Esophagus (tissue), 2 donors: ENCODE measurements around the gene FLAD1. TPM values are rescaled to one million over a fixed set of nuclear protein-coding genes. Genes with fewer than 3 reads are reported as not detected.
A peak's percentile ranks its signal among the peaks of the same experiment; 100 is the strongest.

ENCODE experiments used
- H3K27ac ChIP-seq, 2 donors: one replicate each; pipeline ENCODE4 v1.5.1; 2013; ENCODE audit warnings: low read depth in 2 of 2, mild to moderate bottlenecking in 2 of 2, inconsistent platforms in 1 of 2, low read length in 1 of 2, moderate library complexity in 1 of 2
- H3K27me3 ChIP-seq, 2 donors: one replicate each; pipeline ENCODE4 v1.6.1; 2013; ENCODE audit warnings: low read length in 2 of 2, control low read depth in 1 of 2, mild to moderate bottlenecking in 1 of 2; ENCODE audit not compliant: insufficient read depth in 2 of 2, control insufficient read depth in 1 of 2
- H3K36me3 ChIP-seq, 2 donors: one replicate each; pipeline ENCODE4 v1.6.1; 2013; ENCODE audit warnings: low read length in 1 of 2; ENCODE audit not compliant: control insufficient read depth in 2 of 2, insufficient read depth in 2 of 2
- H3K4me1 ChIP-seq, 2 donors: one replicate each; pipeline ENCODE4 v1.6.1; 2013; ENCODE audit warnings: low read length in 1 of 2; ENCODE audit not compliant: control insufficient read depth in 2 of 2, insufficient read depth in 2 of 2
- H3K4me3 ChIP-seq, 2 donors: one replicate each; pipeline ENCODE4 v1.5.1; 2013; ENCODE audit warnings: low read length in 2 of 2, mild to moderate bottlenecking in 2 of 2, low read depth in 1 of 2, moderate library complexity in 1 of 2
- H3K9me3 ChIP-seq, 2 donors: one replicate each; pipeline ENCODE4 v1.6.1; 2013; ENCODE audit warnings: mild to moderate bottlenecking in 2 of 2, low read depth in 1 of 2, low read length in 1 of 2, moderate library complexity in 1 of 2; ENCODE audit not compliant: control insufficient read depth in 2 of 2, insufficient read depth in 1 of 2
- WGBS, 2 donors: extraction: QIAGEN DNeasy Blood & Tissue Kit; methylation state at CpG; one replicate each; pipeline ENCODE4 v1.1.7; 2013; 5-methylcytosine and 5-hydroxymethylcytosine counted together
- polyA plus RNA-seq, 2 donors: library from polyadenylated mRNA; stranded (reverse); fragments of 200-250 nt; gene quantifications; one replicate each; pipeline ENCODE4 v1.2.3, GENCODE V29; 2013
- donor health status: healthy with polysubstance abuse.
- donor health status: Bipolar disorder and iron deficiency.

Gene FLAD1
- polyA plus RNA-seq, 2 donors, result 27.1 TPM

DNA sequence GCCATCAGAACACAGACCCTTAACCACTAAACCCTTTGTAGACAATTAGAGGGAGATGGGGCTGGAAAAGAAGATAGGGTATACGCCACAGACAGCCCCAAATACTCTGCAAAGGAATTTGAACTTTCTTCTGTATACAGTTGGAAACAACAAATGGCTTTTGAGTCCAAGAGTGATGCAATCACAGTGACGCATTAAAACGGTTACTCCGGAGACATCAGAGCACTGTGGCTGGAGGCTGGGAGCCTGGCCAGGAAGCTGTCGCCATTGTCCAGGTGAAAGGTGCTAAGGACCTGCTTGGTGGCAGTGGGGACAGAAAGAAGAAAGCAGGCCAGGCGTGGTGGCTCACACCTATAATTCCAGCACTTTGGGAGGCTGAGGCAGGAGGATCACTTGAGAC lies 4.2 kb downstream of the FLAD1 start:
- Histone ChIP-seq H3K27me3 (no peaks in the 10 kb centered on the region), H3K27ac (no peak overlapping the region), H3K4me1 (peaks cover 2% of the 10 kb centered on the region in 2 donors), H3K36me3 (peaks cover 8 to 28% of the 10 kb centered on the region in 2 donors), H3K9me3 (no peaks in the 10 kb centered on the region), H3K4me3 (no peak overlapping the region)
- WGBS, 2 donors, result 70 to 71% methylated on average over 6 of the region's 6 CpGs

DNA sequence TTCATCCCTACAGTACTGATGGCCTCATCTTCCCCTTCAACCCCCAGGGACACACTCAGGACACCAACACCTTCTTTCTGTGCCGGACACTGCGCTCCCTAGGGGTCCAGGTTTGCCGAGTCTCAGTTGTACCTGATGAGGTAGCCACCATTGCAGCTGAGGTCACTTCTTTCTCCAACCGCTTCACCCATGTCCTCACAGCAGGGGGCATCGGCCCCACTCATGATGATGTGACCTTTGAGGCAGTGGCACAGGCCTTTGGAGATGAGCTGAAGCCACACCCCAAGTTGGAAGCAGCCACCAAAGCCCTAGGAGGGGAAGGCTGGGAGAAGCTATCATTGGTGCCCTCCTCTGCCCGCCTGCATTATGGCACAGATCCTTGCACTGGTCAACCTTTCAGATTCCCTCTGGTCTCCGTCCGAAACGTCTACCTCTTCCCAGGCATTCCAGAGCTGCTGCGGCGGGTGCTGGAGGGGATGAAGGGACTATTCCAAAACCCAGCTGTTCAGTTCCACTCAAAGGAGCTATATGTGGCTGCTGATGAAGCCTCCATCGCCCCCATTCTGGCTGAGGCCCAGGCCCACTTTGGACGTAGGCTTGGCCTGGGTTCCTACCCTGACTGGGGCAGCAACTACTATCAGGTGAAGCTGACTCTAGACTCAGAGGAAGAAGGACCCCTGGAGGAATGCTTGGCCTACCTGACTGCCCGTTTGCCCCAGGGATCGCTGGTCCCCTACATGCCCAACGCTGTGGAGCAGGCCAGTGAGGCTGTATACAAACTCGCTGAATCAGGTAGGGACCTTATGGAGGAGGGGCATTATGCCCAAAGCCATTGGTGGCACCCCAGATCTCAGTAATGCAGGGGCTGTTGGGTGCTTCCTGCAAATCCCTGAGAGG lies 5.2 kb downstream of the FLAD1 start:
- Histone ChIP-seq H3K9me3 (no peaks in the 10 kb centered on the region), H3K4me1 (peaks cover 2% of the 10 kb centered on the region in 2 donors), H3K27me3 (no peaks in the 10 kb centered on the region), H3K4me3 (no peak overlapping the region), H3K27ac (no peak overlapping the region), H3K36me3 (peaks cover 8 to 28% of the 10 kb centered on the region in 2 donors)
- WGBS, 2 donors, result 84 to 86% methylated on average over 17 of the region's 17 CpGs

DNA sequence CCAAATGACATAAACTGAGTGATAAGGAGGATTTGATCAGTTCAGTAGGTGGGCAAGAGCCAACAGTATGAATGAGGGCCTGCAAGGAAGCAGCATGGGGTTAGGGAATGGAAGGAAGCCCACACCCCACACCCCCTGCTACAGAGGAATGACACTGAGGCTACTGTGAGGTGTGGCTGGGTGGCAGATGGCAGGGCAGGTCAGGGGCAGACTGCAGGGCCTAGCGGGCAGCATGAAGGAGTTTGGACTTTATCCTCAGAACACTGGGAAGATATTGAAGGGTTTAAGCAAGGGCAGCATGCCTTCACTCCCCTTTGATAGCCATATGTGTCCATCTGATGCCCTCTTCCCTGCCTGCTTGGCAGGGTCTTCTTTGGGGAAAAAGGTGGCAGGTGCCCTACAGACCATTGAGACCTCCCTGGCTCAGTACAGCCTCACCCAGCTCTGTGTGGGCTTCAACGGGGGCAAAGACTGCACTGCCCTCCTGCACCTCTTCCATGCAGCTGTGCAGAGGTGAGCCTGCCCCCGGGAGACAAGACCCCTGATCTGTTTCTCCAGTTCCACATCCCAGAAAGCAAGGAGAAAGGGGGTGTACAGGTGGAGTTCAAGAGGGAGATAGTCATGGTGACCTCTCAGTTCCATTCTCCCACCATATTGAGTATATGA lies 6.2 kb downstream of the FLAD1 start:
- H3K27me3 ChIP-seq, result no peaks in the 10 kb centered on the region
- H3K27ac ChIP-seq, result no peak overlapping the region
- no peaks in the 10 kb centered on the region for H3K9me3 ChIP-seq
- peaks cover 8 to 28% of the 10 kb centered on the region in 2 donors for H3K36me3 ChIP-seq
- peaks cover 2% of the 10 kb centered on the region in 2 donors for H3K4me1 ChIP-seq
- H3K4me3 ChIP-seq, result no peak overlapping the region
- 84 to 90% methylated on average over 3 of the region's 3 CpGs for WGBS, 2 donors

DNA sequence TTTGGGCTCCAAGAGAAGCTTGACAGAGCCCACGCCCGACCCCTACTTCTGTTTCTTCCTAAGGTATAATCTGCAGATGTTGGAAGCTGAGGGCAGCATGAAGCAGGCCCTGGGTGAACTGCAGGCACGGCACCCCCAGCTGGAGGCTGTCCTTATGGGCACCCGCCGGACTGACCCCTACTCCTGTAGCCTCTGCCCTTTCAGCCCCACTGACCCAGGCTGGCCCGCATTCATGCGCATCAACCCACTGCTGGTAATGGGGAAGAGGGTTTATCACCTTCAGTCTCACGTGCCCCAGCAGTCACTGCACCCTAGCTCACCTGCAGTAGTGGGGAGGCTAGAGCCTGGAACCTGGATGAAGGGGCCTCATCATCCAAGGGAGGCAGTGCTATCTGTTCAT lies 7.1 kb downstream of the FLAD1 start:
- no peak overlapping the region for H3K27ac ChIP-seq
- peaks cover 8 to 28% of the 10 kb centered on the region in 2 donors for H3K36me3 ChIP-seq
- no peaks in the 10 kb centered on the region for H3K9me3 ChIP-seq
- H3K27me3 ChIP-seq, result no peaks in the 10 kb centered on the region
- no peak overlapping the region for H3K4me3 ChIP-seq
- WGBS, 2 donors, result 91 to 92% methylated on average over 8 of the region's 8 CpGs
- peaks cover 2% of the 10 kb centered on the region in 2 donors for H3K4me1 ChIP-seq

DNA sequence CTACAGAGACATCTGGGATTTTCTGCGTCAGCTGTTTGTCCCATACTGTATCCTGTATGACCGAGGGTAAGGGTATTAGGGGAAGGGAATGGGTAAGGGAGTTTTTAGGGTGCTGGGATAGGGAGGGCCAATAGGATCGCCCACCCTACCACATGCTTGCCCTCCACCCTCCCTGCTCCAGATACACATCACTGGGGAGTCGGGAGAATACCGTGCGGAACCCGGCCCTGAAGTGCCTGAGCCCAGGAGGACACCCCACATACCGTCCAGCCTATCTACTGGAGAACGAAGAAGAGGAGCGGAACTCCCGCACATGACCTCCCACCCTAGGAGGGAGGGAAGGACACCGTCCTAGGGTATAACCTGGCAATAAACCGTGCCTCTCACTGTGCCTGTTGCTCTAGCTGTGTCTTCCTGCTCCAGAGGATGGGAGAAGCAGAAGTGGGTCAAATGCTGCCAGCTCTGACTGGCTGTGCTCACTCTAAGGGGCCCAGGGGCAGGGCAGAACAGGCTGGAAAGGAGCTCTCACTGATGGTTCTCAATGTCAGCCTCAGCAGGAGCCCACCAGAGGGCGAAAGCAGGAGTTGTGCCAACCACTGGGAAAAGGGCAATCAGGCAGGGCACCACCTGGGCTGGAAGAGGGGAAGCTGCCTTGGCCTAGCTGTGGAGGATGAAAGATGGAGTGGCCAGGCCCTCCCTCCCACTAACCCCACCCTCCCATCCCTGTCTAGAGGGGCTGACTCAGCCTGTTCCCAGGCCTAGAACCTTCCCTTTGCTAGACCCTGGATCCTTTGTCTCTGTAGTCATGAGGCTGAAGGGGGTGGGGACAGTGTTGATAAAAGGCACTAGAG lies 9.8 kb downstream of the FLAD1 start:
- peaks cover 2% of the 10 kb centered on the region in 2 donors for H3K4me1 ChIP-seq
- H3K36me3 ChIP-seq, result peaks cover 8 to 23% of the 10 kb centered on the region in 2 donors
- no peak overlapping the region for H3K4me3 ChIP-seq
- H3K27ac ChIP-seq, result no peak overlapping the region
- no peaks in the 10 kb centered on the region for H3K9me3 ChIP-seq
- H3K27me3 ChIP-seq, result no peaks in the 10 kb centered on the region
- WGBS, 2 donors, result 82 to 84% methylated on average over 14 of the region's 14 CpGs

DNA sequence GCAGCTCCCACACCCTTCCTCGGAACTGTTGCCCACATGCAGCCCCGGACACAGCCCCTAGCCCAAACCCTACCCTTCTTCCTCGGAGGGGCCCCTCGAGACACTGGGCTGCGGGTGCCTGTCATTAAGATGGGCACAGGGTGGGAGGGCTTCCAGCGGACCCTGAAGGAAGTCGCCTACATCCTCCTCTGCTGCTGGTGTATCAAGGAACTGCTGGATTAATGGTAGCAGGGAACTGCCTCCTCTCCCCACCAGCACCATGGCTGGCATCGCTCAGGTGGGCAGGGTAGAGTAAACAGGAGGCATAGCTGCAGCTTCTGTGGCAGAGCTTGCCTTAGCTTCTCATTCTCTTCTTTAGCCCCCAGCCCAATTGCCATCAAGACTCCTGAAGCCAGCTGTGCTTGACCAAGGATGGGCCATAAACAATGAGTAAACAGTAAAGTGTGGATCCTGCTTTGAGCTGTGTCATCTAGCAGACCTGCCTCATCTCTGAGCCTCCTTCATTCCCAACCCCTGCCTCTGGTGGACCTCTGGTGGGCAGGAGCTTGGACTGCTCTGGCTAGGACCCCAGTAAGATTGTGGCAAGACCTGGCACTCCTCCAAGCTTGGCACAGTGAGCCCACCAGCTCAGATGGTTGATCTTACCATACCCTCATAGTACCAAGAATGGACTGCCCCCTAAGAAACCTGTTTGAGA lies 10.6 kb downstream of the FLAD1 start, which contains the start of gene LENEP:
TSS of gene LENEP (plus strand) at position 15 of the 697 bp plus-strand sequence. CDS start at position 37, 22 bp downstream.
- Histone ChIP-seq H3K27me3 (no peaks in the 10 kb centered on the region), H3K9me3 (no peaks in the 10 kb centered on the region), H3K4me3 (no peak within 1 kb of the TSS), H3K36me3 (peaks cover 6 to 15% of the 10 kb centered on the region in 2 donors), H3K27ac (peak within 1 kb of the TSS in 1 of 2 donors; percentile 27), H3K4me1 (peaks cover 0 to 2% of the 10 kb centered on the region in 2 donors)
- WGBS, 2 donors, result 76 to 79% methylated on average over 8 of the region's 8 CpGs

GRCh38 chr1:154994269-154994587 lies 11.1 kb downstream of the FLAD1 start:
- Histone ChIP-seq H3K4me1 (peaks cover 0 to 4% of the 10 kb centered on the region in 2 donors), H3K4me3 (no peak overlapping the region), H3K9me3 (no peaks in the 10 kb centered on the region), H3K27me3 (no peaks in the 10 kb centered on the region), H3K27ac (peak overlapping the region in 1 of 2 donors; percentile 27), H3K36me3 (peaks cover under 1 to 12% of the 10 kb centered on the region in 2 donors)
- 53 to 61% methylated on average over 1 of the region's 1 CpG for WGBS, 2 donors

DNA sequence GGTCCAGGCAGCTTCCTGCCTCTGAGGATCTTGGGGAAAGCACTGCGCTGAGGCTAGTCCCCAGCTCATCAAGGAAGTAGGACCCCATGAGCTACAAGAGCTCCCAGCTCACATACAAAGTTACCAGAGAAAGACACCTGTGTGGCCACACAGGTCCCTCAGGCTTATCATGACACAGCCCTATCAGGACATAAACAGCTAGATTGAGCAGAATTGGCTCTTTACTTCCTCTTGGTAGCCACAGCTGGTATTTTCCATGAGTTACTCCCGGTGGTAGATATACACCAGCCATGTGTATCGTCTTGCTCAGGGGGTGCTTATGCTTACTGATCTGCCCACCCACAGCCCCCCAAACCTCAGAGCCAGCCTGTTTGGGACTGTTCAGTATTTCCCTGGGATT lies 11.4 kb downstream of the FLAD1 start:
- Histone ChIP-seq H3K27ac (peak overlapping the region in 1 of 2 donors; percentile 27), H3K9me3 (no peaks in the 10 kb centered on the region), H3K4me3 (no peak overlapping the region), H3K27me3 (no peaks in the 10 kb centered on the region), H3K4me1 (peaks cover 0 to 8% of the 10 kb centered on the region in 2 donors), H3K36me3 (peaks cover 0 to 9% of the 10 kb centered on the region in 2 donors)
- 56 to 73% methylated on average over 3 of the region's 3 CpGs for WGBS, 2 donors
